ENCODE results near the gene UBR3.
"Not testable (repeated sequence)": the region's sequence is repeated elsewhere in the genome, so short reads cannot be mapped to it uniquely, and the experiment has no call there.

DNA sequence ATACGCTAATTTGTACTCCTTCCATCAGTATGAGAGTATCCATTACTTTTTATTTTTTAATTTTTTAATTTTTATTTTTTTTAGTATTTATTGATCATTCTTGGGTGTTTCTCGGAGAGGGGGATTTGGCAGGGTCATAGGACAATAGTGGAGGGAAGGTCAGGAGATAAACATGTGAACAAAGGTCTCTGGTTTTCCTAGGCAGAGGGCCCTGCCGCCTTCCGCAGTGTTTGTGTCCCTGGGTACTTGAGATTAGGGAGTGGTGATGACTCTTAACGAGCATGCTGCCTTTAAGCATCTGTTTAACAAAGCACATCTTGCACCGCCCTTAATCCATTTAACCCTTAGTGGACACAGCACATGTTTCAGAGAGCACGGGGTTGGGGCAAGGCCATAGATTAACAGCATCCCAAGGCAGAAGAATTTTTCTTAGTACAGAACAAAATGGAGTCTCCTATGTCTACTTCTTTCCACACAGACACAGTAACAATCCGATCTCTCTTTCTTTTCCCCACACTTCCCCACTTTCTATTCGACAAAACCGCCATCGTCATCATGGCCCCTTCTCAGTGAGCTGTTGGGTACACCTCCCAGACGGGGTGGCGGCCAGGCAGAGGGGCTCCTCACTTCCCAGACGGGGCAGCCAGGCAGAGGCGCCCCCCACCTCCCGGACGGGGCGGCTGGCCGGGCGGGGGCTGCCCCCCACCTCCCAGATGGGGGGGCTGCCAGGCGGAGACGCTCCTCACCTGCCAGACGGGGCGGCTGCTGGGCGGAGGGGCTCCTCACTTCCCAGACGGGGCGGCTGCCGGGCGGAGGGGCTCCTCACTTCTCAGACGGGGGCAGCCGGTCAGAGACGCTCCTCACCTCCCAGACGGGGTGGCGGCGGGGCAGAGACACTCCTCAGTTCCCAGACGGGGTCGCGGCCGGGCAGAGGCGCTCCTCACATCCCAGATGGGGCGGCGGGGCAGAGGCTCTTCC, 28.3 kb downstream of the UBR3 start:
- not testable (repeated sequence) for TF ChIP-seq CTCF, POLR2A (IDR thresholded peaks at IDR 0.05)
